PFSK-1 (cell line): Measurements from ENCODE around the gene CAMTA1.

Experiments
- FOXP2 ChIP-seq: optimal IDR thresholded peaks from 2 replicates; pipeline ENCODE3; 2011; ENCODE audit warnings: borderline replicate concordance, control low read depth, inconsistent platforms; ENCODE audit not compliant: insufficient read depth; ENCODE audit errors: extremely low read length, extremely low read depth
- POLR2AphosphoS5 ChIP-seq: IDR thresholded peaks from 2 replicates; pipeline ENCODE4 v1.6.1; 2012; ENCODE audit warnings: low read depth, mild to moderate bottlenecking, control low read depth, low read length, moderate library complexity
- SIN3A ChIP-seq: IDR thresholded peaks from 2 replicates; pipeline ENCODE4 v1.6.1; 2012; ENCODE audit warnings: mild to moderate bottlenecking, low read length, moderate library complexity, borderline replicate concordance; ENCODE audit not compliant: insufficient read depth
- TAF1 ChIP-seq: IDR thresholded peaks from 2 replicates; pipeline ENCODE4 v1.6.1; 2012; ENCODE audit warnings: low read length, control low read depth, borderline replicate concordance; ENCODE audit not compliant: insufficient read depth
- TF ChIP-seq, protein P1 (sequence below), 2 experiments: IDR thresholded peaks; 2 replicates each; pipeline versions ENCODE4 v1.6.1 to v1.8.0; 2011 to 2012; ENCODE audit warnings: low read depth in 2 of 2, low read length in 2 of 2, control low read depth in 1 of 2, inconsistent platforms in 1 of 2, mild to moderate bottlenecking in 1 of 2, moderate library complexity in 1 of 2; ENCODE audit not compliant: insufficient read depth in 1 of 2

The CAMTA1 gene

DNA sequence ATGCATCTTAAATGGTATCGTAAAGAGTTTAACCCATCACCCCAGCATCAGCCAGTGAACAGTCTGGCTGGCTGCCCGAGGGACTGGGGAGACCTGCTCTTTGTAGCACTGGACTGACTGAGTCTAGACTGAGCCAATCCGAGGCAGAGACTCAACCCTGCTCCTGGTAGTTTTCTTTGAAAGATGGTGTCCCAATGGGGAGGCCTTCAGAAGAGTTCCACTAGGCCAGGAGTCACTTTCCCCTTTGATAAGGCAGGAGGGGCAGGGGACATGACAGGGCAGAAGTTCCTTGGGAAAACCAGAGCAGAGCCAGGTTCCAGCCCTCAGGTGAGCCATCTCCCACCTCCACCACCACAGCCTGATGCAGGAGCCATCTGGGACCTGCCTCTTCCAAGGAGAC is 203.5 kb downstream of the CAMTA1 start:
- TF ChIP-seq, protein P1, sequence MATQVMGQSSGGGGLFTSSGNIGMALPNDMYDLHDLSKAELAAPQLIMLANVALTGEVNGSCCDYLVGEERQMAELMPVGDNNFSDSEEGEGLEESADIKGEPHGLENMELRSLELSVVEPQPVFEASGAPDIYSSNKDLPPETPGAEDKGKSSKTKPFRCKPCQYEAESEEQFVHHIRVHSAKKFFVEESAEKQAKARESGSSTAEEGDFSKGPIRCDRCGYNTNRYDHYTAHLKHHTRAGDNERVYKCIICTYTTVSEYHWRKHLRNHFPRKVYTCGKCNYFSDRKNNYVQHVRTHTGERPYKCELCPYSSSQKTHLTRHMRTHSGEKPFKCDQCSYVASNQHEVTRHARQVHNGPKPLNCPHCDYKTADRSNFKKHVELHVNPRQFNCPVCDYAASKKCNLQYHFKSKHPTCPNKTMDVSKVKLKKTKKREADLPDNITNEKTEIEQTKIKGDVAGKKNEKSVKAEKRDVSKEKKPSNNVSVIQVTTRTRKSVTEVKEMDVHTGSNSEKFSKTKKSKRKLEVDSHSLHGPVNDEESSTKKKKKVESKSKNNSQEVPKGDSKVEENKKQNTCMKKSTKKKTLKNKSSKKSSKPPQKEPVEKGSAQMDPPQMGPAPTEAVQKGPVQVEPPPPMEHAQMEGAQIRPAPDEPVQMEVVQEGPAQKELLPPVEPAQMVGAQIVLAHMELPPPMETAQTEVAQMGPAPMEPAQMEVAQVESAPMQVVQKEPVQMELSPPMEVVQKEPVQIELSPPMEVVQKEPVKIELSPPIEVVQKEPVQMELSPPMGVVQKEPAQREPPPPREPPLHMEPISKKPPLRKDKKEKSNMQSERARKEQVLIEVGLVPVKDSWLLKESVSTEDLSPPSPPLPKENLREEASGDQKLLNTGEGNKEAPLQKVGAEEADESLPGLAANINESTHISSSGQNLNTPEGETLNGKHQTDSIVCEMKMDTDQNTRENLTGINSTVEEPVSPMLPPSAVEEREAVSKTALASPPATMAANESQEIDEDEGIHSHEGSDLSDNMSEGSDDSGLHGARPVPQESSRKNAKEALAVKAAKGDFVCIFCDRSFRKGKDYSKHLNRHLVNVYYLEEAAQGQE (IDR thresholded peaks at IDR 0.05; ENCODE audit: insufficient read depth in 1 of 2, low read depth in 2 of 2, low read length in 2 of 2), result no peak
- TF ChIP-seq SIN3A, result no peak
- TF ChIP-seq TAF1, result no peak
- TF ChIP-seq POLR2AphosphoS5, result no peak
- no peak for TF ChIP-seq FOXP2

GRCh38 chr1:6989212-6990159 is 204.2 kb downstream of the CAMTA1 start:
- TF ChIP-seq TAF1, result no peak
- TF ChIP-seq POLR2AphosphoS5, result no peak
- TF ChIP-seq SIN3A, result no peak
- TF ChIP-seq, protein P1 (IDR thresholded peaks at IDR 0.05; ENCODE audit: insufficient read depth in 1 of 2, low read depth in 2 of 2, low read length in 2 of 2), result no peak
- no peak for TF ChIP-seq FOXP2

DNA sequence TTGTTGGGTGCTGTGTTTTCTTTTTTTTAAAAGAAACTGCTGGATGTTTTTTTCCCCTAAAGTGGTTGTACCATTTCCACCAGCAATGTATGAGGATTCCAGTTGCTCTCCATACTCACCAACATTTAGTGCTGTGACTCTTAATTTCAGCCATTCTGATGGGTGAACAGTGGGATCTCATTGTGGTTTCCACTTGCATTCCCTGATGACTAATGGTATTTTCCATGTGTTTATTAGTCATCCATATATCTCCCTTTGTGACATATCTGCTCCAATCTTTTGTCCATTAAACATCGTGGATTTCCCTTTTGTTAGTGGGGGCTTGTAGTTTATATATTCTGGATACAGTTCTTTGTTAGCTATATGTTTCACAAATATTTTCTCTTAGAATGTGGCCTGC is 206.0 kb downstream of the CAMTA1 start:
- TF ChIP-seq, protein P1 (IDR thresholded peaks at IDR 0.05; ENCODE audit: insufficient read depth in 1 of 2, low read depth in 2 of 2, low read length in 2 of 2), result no peak
- no peak for TF ChIP-seq FOXP2
- TF ChIP-seq SIN3A, result no peak
- no peak for TF ChIP-seq POLR2AphosphoS5
- no peak for TF ChIP-seq TAF1

GRCh38 chr1:6995789-6996188 is 210.5 kb downstream of the CAMTA1 start:
- TF ChIP-seq, protein P1 (IDR thresholded peaks at IDR 0.05; ENCODE audit: insufficient read depth in 1 of 2, low read depth in 2 of 2, low read length in 2 of 2), result no peak
- no peak for TF ChIP-seq TAF1
- no peak for TF ChIP-seq POLR2AphosphoS5
- no peak for TF ChIP-seq FOXP2
- TF ChIP-seq SIN3A, result no peak

GRCh38 chr1:6996371-6996770 is 211.1 kb downstream of the CAMTA1 start:
- TF ChIP-seq, protein P1 (IDR thresholded peaks at IDR 0.05; ENCODE audit: insufficient read depth in 1 of 2, low read depth in 2 of 2, low read length in 2 of 2), result no peak
- TF ChIP-seq POLR2AphosphoS5, result no peak
- no peak for TF ChIP-seq FOXP2
- no peak for TF ChIP-seq SIN3A
- no peak for TF ChIP-seq TAF1
